GM19099 (cell line): ENCODE measurements around the gene MAB21L4.

Experiments
- POLR2A ChIP-seq: IDR thresholded peaks from 3 replicates; pipeline ENCODE4 v1.6.1; 2011; ENCODE audit warnings: low read depth; ENCODE audit not compliant: insufficient read length; ENCODE audit errors: extremely low read depth

The MAB21L4 gene

GRCh38 chr2:240857039-240858008, 38.6 kb downstream of the MAB21L4 start:
- TF ChIP-seq POLR2A: no peak

GRCh38 chr2:240856151-240856980, 39.6 kb downstream of the MAB21L4 start:
- TF ChIP-seq POLR2A: no peak

GRCh38 chr2:240855670-240856069, 40.3 kb downstream of the MAB21L4 start:
- TF ChIP-seq POLR2A: no peak

- TF ChIP-seq POLR2A: no peak
Measured at GRCh38 chr2:240852671-240853314, 43.2 kb downstream of the MAB21L4 start.

- no peak for TF ChIP-seq POLR2A
Measured at GRCh38 chr2:240851078-240851991, 44.6 kb downstream of the MAB21L4 start.

- TF ChIP-seq POLR2A: no peak
Measured at GRCh38 chr2:240850756-240851077, 45.2 kb downstream of the MAB21L4 start.

- no peak for TF ChIP-seq POLR2A
Measured at GRCh38 chr2:240850026-240850425, 45.9 kb downstream of the MAB21L4 start.

- TF ChIP-seq POLR2A: no peak
Measured at GRCh38 chr2:240848900-240849680, 46.9 kb downstream of the MAB21L4 start.

GRCh38 chr2:240847817-240848216, 48.1 kb downstream of the MAB21L4 start:
- no peak for TF ChIP-seq POLR2A

- no peak for TF ChIP-seq POLR2A
Measured at GRCh38 chr2:240846873-240847595, 48.9 kb downstream of the MAB21L4 start.

- TF ChIP-seq POLR2A: no peak
Measured at GRCh38 chr2:240840435-240841060, 55.4 kb downstream of the MAB21L4 start.
